Measurements from ENCODE around the gene LEF1. TPM values are rescaled to one million over a fixed set of nuclear protein-coding genes. Genes with fewer than 3 reads are reported as not detected.

LEF1 gene
- total RNA-seq, 1 donor from 2014 or later: 55.0 TPM

DNA sequence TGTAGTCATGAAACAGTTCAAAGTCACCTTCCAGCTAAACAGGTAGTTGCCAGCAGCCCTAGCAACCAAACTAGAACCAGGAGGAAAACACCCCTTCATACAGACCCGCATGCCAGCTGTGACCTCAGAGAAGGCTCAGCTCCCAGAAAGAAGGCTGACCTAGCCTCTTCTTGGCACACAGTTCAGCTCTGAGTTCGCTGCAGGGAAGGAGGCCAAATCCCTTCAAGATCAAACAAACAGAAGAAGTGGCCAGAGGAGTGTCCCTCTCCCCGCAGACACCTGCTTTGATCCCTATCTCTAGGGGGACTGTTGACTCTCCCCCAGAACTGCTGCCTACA, 123.1 kb downstream of the LEF1 start:
- no peak overlapping the region for H3K4me3 Mint-ChIP-seq

DNA sequence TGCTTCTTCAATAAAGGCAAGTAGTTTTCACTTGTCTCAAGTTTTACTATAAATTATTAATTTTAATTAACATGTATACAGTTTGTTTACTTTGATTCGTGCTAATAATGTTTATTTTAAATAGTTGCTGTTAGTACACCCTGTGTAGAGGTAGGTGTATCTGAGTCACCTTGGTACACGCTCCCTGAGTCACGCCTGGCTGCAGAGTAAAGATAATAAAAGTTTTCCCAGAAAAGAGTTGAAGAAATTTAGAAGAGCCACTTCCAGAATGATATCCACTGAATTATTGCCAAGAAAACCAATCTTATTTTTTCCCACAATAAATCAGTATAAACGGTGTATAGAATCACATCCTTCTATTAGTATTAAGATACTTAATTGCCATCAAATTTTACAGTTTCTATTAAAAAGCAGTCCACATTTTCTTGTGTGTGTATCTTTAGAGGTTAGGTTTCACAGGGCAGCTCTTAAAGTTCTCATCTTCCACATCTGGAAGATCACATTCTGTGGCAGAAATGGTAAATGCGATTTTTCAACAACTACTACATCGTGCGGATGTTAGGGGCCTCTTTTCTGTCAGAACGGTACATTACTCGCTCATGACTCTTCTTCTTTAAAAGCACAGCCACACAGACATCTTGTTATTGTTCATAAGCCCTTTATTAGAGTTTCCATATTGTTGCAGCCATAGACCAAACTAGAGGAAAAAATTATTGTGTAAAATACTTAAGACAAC, 123.6 kb downstream of the LEF1 start:
- Mint-ChIP-seq H3K27me3 (ENCODE audit: low read depth) (no peaks in the 10 kb centered on the region), H3K9me3 (no peaks in the 10 kb centered on the region), H3K27ac (ENCODE audit: unreplicated experiment) (no peak overlapping the region), H3K4me1 (peaks cover 12% of the 10 kb centered on the region), H3K36me3 (ENCODE audit: low read depth) (peaks cover 8% of the 10 kb centered on the region), H3K4me3 (no peak overlapping the region)
- DNase-seq (ENCODE audit: low read depth, low spot score): no peak
- TF ChIP-seq, protein P1, sequence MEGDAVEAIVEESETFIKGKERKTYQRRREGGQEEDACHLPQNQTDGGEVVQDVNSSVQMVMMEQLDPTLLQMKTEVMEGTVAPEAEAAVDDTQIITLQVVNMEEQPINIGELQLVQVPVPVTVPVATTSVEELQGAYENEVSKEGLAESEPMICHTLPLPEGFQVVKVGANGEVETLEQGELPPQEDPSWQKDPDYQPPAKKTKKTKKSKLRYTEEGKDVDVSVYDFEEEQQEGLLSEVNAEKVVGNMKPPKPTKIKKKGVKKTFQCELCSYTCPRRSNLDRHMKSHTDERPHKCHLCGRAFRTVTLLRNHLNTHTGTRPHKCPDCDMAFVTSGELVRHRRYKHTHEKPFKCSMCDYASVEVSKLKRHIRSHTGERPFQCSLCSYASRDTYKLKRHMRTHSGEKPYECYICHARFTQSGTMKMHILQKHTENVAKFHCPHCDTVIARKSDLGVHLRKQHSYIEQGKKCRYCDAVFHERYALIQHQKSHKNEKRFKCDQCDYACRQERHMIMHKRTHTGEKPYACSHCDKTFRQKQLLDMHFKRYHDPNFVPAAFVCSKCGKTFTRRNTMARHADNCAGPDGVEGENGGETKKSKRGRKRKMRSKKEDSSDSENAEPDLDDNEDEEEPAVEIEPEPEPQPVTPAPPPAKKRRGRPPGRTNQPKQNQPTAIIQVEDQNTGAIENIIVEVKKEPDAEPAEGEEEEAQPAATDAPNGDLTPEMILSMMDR (conservative IDR thresholded peaks at IDR 0.05): no peak

More for the DNA sequence above, 123.1 kb downstream of the LEF1 start:
- Mint-ChIP-seq H3K27me3 (ENCODE audit: low read depth) (no peaks in the 10 kb centered on the region), H3K9me3 (no peaks in the 10 kb centered on the region), H3K36me3 (ENCODE audit: low read depth) (peaks cover 8% of the 10 kb centered on the region), H3K4me1 (peaks cover 12% of the 10 kb centered on the region), H3K27ac (ENCODE audit: unreplicated experiment) (peak overlapping the region; percentile 4)
- TF ChIP-seq, protein P1 (conservative IDR thresholded peaks at IDR 0.05): no peak
- no peak for DNase-seq (ENCODE audit: low read depth, low spot score)

DNA sequence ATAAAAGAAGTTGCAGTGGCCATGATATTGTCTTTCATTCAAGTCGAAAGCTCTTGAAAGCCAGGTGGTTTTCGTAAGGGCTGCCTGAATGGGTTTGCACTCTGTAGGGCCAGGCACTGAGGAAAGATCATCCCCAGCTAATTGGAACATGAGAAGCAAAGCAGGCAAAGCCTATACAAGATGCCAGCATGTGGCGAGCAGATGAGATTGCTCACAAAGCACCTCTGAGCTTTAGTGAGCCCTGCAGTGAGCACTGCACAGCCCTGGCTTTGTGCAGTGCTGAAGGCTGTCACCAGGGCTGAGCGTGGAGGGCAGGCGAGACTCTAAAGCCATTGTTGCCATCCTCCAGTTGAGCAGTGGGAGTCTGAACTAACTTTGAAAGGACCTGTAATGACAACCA, 125.2 kb downstream of the LEF1 start:
- H3K36me3 Mint-ChIP-seq (ENCODE audit: low read depth): peaks cover 10% of the 10 kb centered on the region
- peak; percentile 14 for DNase-seq (ENCODE audit: low read depth, low spot score)
- peaks cover 12% of the 10 kb centered on the region for H3K4me1 Mint-ChIP-seq
- no peak overlapping the region for H3K4me3 Mint-ChIP-seq
- peak overlapping the region; percentile 24 for H3K27ac Mint-ChIP-seq (ENCODE audit: unreplicated experiment)
- TF ChIP-seq, protein P1 (conservative IDR thresholded peaks at IDR 0.05): no peak
- H3K27me3 Mint-ChIP-seq (ENCODE audit: low read depth): no peaks in the 10 kb centered on the region
- no peaks in the 10 kb centered on the region for H3K9me3 Mint-ChIP-seq

DNA sequence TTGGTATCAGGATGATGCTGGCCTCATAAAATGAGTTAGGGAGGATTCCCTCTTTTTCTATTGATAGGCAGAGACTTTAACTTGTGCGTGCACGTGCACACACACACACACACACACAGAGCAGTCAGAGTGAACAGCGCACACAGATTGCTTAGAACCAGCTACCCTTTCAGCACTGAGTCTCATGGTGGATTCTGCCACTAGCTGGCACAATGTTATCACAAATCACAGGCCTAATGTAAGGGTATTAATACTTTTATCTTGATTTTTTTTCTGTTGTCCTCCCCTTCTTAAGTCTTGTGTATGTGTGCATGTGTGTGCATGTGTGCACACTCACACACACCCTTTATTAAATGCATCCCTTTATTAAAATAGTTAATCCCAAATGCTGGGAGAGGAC, 125.8 kb downstream of the LEF1 start:
- Mint-ChIP-seq H3K27ac (ENCODE audit: unreplicated experiment) (peak overlapping the region; percentile 6), H3K27me3 (ENCODE audit: low read depth) (no peaks in the 10 kb centered on the region), H3K4me3 (no peak overlapping the region), H3K36me3 (ENCODE audit: low read depth) (peaks cover 6% of the 10 kb centered on the region), H3K9me3 (no peaks in the 10 kb centered on the region), H3K4me1 (peaks cover 12% of the 10 kb centered on the region)
- TF ChIP-seq, protein P1 (conservative IDR thresholded peaks at IDR 0.05): no peak
- DNase-seq (ENCODE audit: low read depth, low spot score): no peak

DNA sequence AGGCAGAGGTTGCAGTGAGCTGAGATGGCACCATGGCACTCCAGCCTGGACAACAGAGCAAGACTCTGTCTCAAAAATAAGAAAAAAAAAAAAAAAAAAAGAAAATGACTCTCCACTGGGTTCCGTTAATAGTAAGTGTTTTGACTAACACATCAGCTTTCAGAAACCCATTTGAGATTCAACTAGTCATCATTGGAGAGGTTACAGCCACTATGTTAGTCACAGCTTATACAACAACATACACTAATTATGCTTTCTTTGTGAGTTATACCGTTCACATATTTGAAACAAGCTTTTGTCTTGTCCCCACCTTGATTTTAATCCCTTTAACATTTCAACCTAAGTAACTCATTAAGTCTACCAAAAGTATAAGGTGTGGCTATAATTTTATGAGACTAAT, 130.8 kb downstream of the LEF1 start:
- Mint-ChIP-seq H3K4me3 (no peak overlapping the region), H3K27ac (ENCODE audit: unreplicated experiment) (no peak overlapping the region), H3K4me1 (peaks cover 4% of the 10 kb centered on the region), H3K27me3 (ENCODE audit: low read depth) (no peaks in the 10 kb centered on the region), H3K36me3 (ENCODE audit: low read depth) (peaks cover 2% of the 10 kb centered on the region), H3K9me3 (no peaks in the 10 kb centered on the region)
- TF ChIP-seq, protein P1 (conservative IDR thresholded peaks at IDR 0.05): no peak
- DNase-seq (ENCODE audit: low read depth, low spot score): no peak

Measured in neural crest cell (in vitro differentiated cells).